ENCODE measurements around the gene PITPNC1. TPM values are rescaled to one million over a fixed set of nuclear protein-coding genes. Genes with fewer than 3 reads are reported as not detected.

Gene PITPNC1
- polyA plus RNA-seq, 1 of the 3 experiments (the other 2 are of a cell fraction): 18.4 TPM

- H3K4me3 ChIP-seq (ENCODE audit: low read depth in 2 of 2, low read length in 1 of 2): no peak overlapping the region
- H2AFZ ChIP-seq (ENCODE audit: low read depth): no peak overlapping the region
- no peaks in the 10 kb centered on the region; the same call in 1 of the 2 replicates for H3K9me3 ChIP-seq
- no peak overlapping the region for H3K27ac ChIP-seq (ENCODE audit: low read depth in 2 of 2, low read length in 1 of 2)
- no peaks in the 10 kb centered on the region for H3K4me1 ChIP-seq (ENCODE audit: control insufficient read depth in 1 of 2, insufficient read depth in 2 of 2, low read depth in 1 of 2, low read length in 1 of 2)
- no peaks in the 10 kb centered on the region for H3K9me2 ChIP-seq
- H3K79me2 ChIP-seq (ENCODE audit: insufficient read depth): no peaks in the 10 kb centered on the region
- peaks cover 0 to 6% of the 10 kb centered on the region in 2 experiments for H3K36me3 ChIP-seq (replicated peaks in 1 of 2; ENCODE audit: control insufficient read depth in 1 of 2, insufficient read depth in 2 of 2, low read length in 1 of 2)
- POLR2A ChIA-PET: no interaction called here
- no peak overlapping the region for H3K9ac ChIP-seq
- no peaks in the 10 kb centered on the region for H3K27me3 ChIP-seq (ENCODE audit: insufficient read depth)
- H4K20me1 ChIP-seq (ENCODE audit: insufficient read depth): no peaks in the 10 kb centered on the region
- CTCF ChIA-PET: interaction anchor here (0.8 to 1.2 kb wide), 7 partner anchors 31 to 284 kb away, joined by 3 to 5 read pairs (median 5); no protein-coding TSS in a partner anchor
- H3K4me2 ChIP-seq: no peak overlapping the region
- 30% methylated on average over 1 of the region's 1 CpG for WGBS (ENCODE audit: low lambda C conversion rate)
- no peak for TF ChIP-seq PBX3 (IDR thresholded peaks at IDR 0.05)
- no peak for TF ChIP-seq NRF1 (IDR thresholded peaks at IDR 0.05; ENCODE audit: low read depth, low read length)
- TF ChIP-seq RCOR1 (IDR thresholded peaks at IDR 0.05; ENCODE audit: low read length): no peak
- TF ChIP-seq RXRA (IDR thresholded peaks at IDR 0.05; ENCODE audit: borderline replicate concordance, low read depth): no peak
- TF ChIP-seq IRF3 (IDR thresholded peaks at IDR 0.05; ENCODE audit: low read depth, low read length): no peak
- TF ChIP-seq MEF2A (IDR thresholded peaks at IDR 0.05; ENCODE audit: borderline replicate concordance, low read depth): no peak
- no peak for TF ChIP-seq MXI1 (IDR thresholded peaks at IDR 0.05; ENCODE audit: low read depth, low read length)
- no peak for TF ChIP-seq ZBTB33 (IDR thresholded peaks at IDR 0.05; ENCODE audit: borderline replicate concordance, low read depth)
- no peak for TF ChIP-seq CTCF (IDR thresholded peaks at IDR 0.05)
- no peak for TF ChIP-seq USF2 (IDR thresholded peaks at IDR 0.05; ENCODE audit: borderline replicate concordance, low read depth, low read length)
- TF ChIP-seq SMC3 (IDR thresholded peaks at IDR 0.05; ENCODE audit: low read depth, low read length): no peak
- no peak for TF ChIP-seq POLR2AphosphoS5 (IDR thresholded peaks at IDR 0.05; ENCODE audit: low read depth, low read length)
- no peak for TF ChIP-seq RAD21 (IDR thresholded peaks at IDR 0.05; ENCODE audit: low read length)
- no peak for TF ChIP-seq JUND (IDR thresholded peaks at IDR 0.05)
- TF ChIP-seq RFX5 (IDR thresholded peaks at IDR 0.05; ENCODE audit: low read length): no peak
- TF ChIP-seq MAX (IDR thresholded peaks at IDR 0.05; ENCODE audit: low read depth): no peak
- TF ChIP-seq TCF12 (IDR thresholded peaks at IDR 0.05): no peak
- no peak for TF ChIP-seq FOXM1 (IDR thresholded peaks at IDR 0.05; ENCODE audit: low read depth)
- TF ChIP-seq CHD2 (IDR thresholded peaks at IDR 0.05; ENCODE audit: low read length, partially characterized antibody): no peak
- no peak for TF ChIP-seq GATA2 (CRISPR knock-in tag; IDR thresholded peaks at IDR 0.05)
- DNase-seq: no peak
- H3F3A ChIP-seq (replicated peaks; ENCODE audit: insufficient read depth): no peaks in the 10 kb centered on the region
Measured at GRCh38 chr17:67659028-67659427, 281.9 kb downstream of the PITPNC1 start.
